ELR (cell line): ENCODE measurements around the gene F8A3.
"Not testable (repeated sequence)": the region's sequence is repeated elsewhere in the genome, so short reads cannot be mapped to it uniquely, and the experiment has no call there.

Source experiments
- DNase-seq: peaks from one replicate; pipeline ENCODE4 v3.0.0-alpha.2; 2015; ENCODE audit warnings: low read depth

F8A3 gene

DNA sequence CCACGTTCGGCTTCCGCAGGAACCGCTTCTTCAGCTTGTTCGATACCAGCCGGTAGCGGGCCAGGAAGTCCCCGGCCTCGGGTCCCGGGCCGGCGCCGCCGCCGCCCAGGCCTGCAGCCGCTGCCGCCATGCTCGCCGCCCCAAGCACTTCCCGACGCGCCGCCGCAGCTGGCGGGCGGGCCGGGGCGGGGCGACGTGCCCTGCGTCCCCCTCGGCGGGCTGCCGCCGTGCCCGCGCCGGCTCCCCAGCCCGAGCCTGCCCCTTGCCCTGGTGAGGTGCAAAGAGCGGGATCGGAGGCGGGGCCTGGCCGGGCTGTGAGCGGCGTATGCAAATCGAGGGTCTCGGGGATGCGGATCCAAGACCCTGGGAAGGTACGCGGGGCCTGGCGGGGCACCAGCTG lies at the start of gene F8A3:
Gene F8A3 (minus strand): TSS at position 150 of the 400 bp plus-strand sequence. CDS start 20 bp downstream, at position 130.
- DNase-seq = not testable (repeated sequence)

DNA sequence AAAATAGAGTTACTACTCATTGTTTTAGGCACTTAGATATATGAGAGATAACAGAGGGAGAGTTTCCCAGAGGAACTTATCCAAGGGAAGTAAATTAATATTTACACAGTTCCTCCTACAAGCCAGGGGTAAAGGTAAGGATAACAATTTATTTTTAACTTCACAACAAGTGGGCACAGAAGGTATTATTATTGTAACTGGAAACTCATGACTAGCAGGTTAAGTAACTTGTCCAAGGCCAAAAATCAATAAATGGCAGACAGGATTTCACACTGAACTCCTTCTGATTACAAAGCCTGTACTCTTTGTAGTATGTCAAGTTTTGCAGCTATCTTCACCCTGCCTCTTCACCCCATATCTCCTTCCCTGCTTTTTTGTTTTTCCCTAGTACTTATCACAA lies 46.9 kb upstream of the F8A3 start:
- DNase-seq = no peak

- DNase-seq = not testable (repeated sequence)
Observed at GRCh38 chrX:155495134-155495533, 36.7 kb upstream of the F8A3 start.

DNA sequence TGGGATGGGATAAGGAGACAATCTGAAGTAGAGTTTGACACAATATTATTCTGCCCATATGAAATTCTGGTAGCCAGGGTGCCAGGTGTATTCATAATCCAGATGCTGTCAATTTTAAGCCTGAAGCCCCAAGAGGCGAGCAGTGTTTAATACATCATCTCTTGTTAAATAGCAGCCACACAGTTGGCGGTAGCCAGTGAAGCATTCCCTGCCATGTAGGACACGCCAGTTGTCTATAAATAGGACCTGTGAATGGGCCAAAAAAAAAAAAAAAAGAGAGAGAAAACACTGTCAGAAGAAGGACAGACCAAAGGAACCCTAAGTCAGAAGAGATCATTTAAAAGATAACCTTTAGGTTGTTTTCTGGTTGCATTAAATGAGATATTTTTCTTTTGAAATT lies 33.0 kb upstream of the F8A3 start:
- DNase-seq = not testable (repeated sequence)

DNA sequence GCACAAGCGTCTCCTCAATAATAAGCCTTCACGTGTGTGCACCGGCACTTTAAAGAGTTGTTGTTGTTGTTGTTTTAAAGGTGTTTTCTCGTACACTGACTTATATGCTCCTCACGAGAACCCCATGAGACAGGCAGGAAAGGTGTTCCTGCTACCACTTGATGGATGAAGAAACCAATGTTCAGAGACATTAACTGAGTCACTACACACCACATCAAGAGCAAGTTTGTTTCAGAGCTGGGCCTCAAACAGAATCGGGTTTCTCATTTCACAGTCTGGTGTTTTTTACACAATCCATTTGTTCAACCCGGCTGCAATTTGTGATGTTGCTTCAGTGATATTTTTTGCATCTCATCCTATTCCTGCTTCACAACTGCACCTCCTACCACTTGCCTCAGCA lies 18.7 kb upstream of the F8A3 start:
- DNase-seq = not testable (repeated sequence)

GRCh38 chrX:155466269-155466938 lies 8.0 kb upstream of the F8A3 start:
- DNase-seq = not testable (repeated sequence)

- not testable (repeated sequence) for DNase-seq
Observed at GRCh38 chrX:155460501-155460900, 2.1 kb upstream of the F8A3 start.

DNA sequence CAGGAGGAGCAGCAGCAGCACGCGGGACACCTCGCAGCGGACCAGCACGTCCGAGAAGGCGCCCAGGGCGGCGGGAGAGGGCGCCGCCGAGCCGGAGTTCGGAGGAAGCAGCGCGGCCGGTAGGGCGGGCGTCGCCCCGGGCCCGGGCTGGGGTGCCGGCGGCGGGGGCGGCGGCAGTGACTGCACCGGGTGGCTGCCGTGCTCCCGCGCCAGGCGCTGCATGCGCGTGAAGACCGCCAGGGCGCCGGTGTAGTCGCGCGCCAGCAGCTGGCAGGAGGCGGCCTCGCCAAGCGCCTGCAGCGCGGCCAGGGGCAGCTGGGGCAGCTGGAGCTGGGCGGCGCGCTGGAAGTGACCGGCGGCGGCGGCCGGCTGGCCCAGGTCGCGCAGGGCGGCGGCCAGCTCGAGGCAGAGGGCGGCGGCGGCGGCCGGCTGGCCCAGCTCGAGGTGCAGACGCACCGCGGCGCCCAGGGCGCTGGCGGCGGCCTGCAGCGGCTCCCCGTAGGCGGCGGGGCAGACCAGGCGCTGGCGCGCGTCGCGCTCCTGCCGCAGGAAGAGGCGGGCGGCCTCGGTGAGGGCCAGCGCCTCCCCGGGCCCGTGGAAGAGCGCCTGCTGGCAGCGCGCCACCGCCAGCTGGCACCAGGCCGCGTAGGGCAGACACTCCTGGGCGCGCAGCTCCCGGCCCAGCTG lies 516 bp downstream of the F8A3 start:
- DNase-seq = not testable (repeated sequence)

DNA sequence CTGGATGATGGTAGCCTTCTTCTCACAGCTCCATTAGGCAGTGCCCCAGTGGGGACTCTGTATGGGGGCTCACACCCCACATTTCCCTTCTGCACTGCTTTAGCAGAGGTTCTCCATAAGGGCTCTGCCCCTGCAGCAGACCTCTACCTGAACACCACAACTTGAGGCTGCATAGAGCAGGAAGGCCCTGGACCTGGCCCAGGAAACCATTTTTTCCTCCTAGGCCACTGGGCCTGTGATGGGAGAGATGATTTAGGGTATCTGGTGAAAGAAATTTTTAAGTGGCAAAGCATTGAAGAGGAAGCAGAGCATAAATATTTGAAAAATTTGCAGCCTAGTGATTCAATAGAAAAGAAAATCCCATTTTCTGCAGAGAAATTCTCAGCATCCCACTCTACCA lies 17.3 kb downstream of the F8A3 start:
- no peak for DNase-seq

DNA sequence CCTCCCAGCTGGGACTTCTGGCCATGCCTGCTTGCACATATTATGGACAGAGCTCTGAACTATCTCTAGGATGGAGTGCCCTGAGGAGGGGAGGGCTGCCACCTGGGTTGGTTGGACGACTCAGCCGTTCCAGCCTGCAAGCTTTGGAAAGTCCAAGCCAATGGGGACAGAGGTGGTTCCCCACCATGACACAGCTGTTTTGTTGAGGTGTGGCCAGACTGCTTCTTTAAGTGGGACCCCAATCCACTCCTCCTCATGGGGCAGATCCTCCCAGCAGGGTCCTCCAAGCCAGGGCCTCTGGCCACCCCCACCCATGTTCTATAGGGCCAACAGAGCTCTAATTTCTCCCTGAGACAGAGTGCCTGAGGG lies 22.7 kb downstream of the F8A3 start:
- no peak for DNase-seq

DNA sequence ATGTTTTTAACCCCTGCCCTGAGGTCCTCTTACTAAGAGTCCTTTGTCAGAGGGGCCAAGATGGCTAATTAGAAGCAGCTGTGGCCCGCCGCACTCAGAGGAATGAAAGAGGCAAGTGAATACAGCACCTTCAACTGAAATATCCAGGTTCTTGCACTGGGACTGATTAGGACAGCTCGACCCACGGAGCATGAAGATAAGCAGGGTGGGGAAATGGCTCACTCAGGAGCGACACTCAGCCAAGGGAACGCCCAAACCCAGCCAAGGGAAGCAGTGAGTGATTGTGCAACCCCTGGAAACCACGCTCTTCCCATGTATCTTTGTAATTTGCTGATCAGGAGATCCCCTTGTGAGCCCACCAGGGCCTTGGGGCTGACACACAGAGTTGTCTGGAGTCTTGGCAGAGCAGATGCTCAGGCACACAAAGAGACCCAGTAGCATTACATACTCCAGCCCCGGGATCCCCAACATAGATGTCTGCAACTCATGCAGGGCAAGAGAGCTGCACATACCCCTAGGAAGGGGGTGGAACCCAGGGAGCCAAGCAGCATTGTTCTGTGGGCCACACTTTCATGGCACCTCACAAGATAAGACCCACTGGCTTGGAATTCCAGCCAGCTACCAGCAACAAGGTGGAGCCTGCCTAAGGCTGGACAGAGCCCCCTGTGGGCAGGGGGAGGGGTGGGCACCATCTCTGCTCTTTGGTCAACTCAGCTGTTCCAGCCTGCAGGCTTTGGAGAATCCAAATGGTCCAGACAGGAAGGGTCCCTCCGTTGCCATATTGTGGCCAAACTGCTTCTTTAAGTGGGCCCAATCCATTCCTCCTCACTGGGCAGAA lies 23.3 kb downstream of the F8A3 start:
- DNase-seq = no peak

DNA sequence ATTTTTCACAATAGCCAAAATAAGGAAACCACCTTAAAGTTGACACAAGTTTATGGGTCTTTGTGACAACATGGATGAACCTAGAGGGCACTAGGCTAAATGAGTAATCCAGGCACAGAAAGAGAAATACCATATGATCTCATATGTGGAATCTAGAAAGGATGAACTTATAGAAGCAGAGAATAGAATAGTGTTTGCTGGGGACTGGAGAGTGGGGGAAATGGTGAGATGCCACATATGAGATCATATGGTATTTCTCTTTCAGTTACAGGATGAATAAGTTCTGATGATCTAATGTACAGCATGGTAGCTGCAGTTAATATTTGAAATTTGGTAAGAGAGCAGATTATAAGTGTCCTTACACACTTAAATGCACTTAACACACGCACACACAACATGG lies 40.7 kb downstream of the F8A3 start:
- no peak for DNase-seq
